ENCODE data around the gene CYP27A1. TPM values are rescaled to one million over a fixed set of nuclear protein-coding genes. Genes with fewer than 3 reads are reported as not detected.

CYP27A1 gene
- total RNA-seq, 4 donors from 2014 or later: 11.9 to 206 (median 22.6) TPM

DNA sequence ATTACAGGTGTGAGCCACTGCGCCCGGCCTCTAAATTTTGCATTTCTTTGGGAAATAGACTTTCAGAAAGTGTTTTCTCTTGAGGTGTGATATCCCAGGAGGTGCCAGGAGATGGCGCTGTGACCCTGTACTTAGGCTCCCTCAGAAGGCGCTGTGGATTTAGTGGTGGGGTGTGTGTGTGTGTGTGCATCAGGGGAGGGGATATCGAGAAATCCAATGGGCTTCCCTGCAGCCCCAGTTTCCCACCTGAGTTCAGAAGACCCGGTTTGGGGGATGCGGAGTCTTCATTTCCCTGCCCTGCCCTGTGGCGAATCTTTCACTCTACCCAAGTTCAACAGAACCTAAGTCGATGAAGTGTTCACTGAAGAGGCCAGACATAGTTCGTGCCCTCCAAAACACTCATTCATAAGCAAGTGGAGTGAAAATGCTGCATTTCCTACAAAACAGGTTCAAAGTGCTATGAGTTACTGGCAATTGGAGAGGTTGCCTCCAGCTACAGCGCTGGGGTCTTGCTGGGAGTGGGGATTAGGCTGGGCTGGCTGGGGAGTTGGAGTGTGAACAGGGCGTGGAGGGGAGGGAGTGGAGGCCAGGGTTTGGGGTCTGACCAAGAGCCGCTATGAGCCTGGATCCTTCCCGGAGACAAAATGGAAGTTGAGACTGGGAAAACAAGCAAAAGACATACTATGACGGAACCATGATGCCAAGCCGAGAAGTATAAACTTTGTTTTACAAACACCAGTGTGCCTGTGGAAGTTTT is 71.1 kb downstream of the CYP27A1 start:
- TF ChIP-seq, protein P1, sequence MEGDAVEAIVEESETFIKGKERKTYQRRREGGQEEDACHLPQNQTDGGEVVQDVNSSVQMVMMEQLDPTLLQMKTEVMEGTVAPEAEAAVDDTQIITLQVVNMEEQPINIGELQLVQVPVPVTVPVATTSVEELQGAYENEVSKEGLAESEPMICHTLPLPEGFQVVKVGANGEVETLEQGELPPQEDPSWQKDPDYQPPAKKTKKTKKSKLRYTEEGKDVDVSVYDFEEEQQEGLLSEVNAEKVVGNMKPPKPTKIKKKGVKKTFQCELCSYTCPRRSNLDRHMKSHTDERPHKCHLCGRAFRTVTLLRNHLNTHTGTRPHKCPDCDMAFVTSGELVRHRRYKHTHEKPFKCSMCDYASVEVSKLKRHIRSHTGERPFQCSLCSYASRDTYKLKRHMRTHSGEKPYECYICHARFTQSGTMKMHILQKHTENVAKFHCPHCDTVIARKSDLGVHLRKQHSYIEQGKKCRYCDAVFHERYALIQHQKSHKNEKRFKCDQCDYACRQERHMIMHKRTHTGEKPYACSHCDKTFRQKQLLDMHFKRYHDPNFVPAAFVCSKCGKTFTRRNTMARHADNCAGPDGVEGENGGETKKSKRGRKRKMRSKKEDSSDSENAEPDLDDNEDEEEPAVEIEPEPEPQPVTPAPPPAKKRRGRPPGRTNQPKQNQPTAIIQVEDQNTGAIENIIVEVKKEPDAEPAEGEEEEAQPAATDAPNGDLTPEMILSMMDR (IDR thresholded peaks at IDR 0.05; ENCODE audit: low read depth): no peak

DNA sequence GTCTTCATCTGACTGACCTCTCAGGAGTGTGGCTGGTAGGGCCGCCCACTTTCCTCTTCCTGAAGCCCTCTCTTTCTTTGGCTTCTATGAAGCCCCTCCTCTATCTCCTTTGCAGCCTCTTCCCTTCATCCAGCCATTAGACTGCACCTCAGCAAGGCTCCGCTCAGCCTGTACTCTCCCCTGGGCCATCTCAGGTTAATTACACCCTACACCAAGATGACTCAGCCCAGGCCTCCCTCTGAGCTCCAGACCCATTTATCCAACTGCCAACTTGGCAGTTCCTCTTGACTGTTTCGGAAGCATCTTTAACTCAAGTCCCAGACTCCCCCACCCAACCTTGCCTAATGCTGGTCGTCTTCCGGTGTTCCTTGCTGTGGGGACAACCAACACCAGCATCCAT is 71.8 kb downstream of the CYP27A1 start:
- TF ChIP-seq, protein P1 (IDR thresholded peaks at IDR 0.05; ENCODE audit: low read depth): no peak

DNA sequence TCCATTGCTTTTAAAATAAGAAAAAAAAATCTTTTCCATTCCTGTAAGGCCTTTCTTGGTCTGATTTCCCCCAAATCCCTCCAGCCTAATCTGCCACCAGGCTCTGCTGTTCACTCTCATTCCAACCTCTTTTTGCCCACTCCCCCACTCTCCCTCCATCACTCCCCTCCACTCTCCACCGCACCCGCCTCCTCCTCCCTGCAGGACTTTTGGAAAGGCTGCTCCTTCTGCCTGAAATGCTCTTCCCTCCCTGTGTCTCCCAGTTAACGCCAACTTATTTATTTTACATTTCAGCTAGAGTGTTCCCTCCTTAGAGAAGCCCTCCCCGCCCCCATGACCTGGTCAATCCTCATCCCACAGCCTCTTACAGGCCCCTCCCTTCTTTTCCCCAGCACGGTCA is 72.9 kb downstream of the CYP27A1 start:
- TF ChIP-seq, protein P1 (IDR thresholded peaks at IDR 0.05; ENCODE audit: low read depth): no peak

GRCh38 chr2:218855305-218856166 is 73.6 kb downstream of the CYP27A1 start:
- TF ChIP-seq, protein P1 (IDR thresholded peaks at IDR 0.05; ENCODE audit: low read depth): no peak

DNA sequence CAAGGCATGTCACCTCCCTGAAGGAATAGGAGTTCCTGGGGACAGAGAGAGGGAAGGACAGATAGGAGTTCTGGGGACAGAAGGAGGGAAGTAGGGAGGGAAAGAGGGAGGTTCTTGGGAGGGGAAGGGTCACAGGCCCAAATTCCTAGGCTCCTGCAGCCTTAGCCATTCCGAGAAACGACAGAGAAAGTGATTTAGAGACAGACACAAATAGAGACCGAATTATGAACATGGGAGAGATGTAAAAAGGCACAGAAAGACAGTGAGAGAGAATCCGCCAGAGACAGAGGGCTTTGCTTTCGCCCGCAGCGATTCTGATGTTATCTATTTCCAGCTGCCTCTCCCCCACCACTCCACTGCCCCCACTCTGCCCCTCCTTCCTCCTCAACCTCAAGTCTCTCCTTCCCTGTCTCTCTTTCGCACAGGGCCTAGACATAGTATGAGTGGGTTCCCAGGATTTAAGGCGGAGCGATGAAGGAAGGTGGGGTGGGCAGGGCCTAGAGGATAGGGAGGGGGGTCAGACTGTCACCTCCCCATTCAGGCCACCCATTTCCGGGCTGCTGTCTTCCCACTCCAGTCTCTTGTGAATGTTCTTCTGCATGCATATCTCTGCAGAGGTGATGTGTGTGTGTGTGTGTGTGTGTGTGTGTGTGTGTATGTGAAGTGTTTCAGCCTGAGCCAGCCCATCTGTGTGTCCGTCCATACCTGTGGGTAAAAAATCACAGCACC is 74.4 kb downstream of the CYP27A1 start:
- TF ChIP-seq, protein P1 (IDR thresholded peaks at IDR 0.05; ENCODE audit: low read depth): no peak

DNA sequence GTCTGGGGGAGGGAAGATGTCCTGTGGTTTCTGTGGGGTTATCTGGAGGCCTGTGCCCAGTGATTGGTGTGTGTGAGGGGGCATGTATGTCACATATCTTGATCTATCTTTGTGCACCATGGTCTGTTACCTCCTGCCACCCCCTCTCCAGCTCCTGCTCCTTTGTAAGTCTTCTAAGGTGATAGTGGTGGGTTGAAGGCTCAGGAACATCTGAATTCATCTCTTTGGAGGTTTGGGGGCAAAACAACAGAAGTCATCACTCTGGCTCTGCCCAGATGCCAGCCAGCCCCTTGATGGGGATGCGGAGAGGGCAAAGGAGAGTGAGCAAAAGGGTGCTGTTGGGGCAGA is 74.9 kb downstream of the CYP27A1 start:
- TF ChIP-seq, protein P1 (IDR thresholded peaks at IDR 0.05; ENCODE audit: low read depth): no peak

Data from subcutaneous adipose tissue (tissue), 4 donors.